Endothelial cell of coronary artery (primary cell): Measurements from ENCODE around the gene RECK. TPM values are rescaled to one million over a fixed set of nuclear protein-coding genes. Genes with fewer than 3 reads are reported as not detected.

Source experiments
- total RNA-seq: library from RNA; depleted of rRNA; stranded (reverse); fragments of >200 nt; gene quantifications from 2 replicates; pipeline ENCODE4 v1.2.3, GENCODE V29; 2014

Gene RECK, protein sequence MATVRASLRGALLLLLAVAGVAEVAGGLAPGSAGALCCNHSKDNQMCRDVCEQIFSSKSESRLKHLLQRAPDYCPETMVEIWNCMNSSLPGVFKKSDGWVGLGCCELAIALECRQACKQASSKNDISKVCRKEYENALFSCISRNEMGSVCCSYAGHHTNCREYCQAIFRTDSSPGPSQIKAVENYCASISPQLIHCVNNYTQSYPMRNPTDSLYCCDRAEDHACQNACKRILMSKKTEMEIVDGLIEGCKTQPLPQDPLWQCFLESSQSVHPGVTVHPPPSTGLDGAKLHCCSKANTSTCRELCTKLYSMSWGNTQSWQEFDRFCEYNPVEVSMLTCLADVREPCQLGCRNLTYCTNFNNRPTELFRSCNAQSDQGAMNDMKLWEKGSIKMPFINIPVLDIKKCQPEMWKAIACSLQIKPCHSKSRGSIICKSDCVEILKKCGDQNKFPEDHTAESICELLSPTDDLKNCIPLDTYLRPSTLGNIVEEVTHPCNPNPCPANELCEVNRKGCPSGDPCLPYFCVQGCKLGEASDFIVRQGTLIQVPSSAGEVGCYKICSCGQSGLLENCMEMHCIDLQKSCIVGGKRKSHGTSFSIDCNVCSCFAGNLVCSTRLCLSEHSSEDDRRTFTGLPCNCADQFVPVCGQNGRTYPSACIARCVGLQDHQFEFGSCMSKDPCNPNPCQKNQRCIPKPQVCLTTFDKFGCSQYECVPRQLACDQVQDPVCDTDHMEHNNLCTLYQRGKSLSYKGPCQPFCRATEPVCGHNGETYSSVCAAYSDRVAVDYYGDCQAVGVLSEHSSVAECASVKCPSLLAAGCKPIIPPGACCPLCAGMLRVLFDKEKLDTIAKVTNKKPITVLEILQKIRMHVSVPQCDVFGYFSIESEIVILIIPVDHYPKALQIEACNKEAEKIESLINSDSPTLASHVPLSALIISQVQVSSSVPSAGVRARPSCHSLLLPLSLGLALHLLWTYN
- 10.1 and 24.8 TPM in 2 replicates for total RNA-seq

DNA sequence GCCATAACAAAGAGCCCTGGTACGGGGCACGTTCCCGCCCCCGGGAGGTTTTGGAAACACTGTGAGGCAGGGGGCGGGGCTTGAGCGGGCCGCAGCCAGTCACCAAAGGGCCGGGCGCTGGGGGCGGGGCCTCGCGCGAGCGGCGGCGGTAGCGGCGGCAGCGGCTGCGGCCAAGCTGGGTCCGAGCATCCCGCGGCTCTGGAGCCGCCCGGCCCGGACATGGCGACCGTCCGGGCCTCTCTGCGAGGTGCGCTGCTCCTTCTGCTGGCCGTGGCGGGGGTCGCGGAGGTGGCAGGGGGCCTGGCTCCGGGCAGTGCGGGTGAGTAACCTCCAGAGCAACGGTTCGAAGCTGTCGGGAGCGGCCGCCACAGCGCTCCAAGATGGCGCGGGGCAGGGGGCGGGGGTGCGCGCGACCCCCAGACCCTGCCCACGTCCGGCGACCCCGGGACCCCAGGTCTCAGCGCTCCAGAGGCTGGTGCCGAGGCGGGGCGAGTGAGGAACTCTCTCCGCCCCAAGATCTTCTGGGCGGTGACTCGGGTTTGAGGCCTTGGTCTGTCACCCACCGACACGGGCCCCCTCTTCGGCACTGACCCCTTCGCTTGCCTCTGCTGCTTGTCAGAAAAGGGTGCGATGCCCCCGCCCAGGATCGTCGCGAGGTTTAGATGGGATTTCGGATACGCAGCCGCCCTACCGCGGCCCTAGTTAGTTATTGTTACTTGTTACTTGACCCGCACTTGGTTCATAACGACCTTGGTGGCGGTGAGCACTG, at the start of gene RECK:
RECK (plus strand) TSS at position 134 of the 769 bp plus-strand sequence; CDS start at position 220, 86 bp downstream.

DNA sequence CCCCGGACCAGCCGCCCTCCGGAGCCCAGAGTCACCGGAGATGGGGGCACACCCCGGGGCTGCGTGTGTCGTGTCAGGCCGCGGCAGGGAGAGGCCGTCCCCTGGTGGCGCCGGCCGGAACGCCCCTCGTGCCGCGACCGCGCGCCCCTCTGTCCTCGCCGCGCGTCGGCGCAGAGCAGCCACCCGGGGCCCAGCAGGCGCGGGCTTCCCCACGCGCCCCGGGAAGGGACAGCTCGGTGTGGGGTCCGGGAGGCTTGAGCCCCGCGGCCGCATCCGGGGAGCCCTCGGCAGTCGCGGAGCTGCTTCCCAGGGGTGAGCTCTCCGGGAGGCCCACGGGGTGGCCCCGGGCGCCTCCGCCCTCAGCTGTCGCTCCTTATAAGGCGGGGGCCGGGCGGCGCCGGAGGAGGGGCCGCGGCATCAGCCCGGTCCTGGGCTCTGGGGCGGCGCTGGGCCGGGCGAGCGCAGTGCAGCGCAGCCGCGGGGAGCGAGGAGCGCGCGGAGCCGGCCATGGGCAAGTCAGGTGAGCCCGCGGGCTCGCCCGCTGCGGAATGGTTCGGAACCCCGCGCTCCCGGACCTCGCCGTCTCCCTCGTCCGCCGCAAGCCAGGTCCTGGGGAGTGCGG, 99.7 kb downstream of the RECK start, which contains the start of gene GLIPR2:
GLIPR2 (plus strand) TSS at position 462 of the 622 bp plus-strand sequence; CDS start at position 508, 46 bp downstream.

DNA sequence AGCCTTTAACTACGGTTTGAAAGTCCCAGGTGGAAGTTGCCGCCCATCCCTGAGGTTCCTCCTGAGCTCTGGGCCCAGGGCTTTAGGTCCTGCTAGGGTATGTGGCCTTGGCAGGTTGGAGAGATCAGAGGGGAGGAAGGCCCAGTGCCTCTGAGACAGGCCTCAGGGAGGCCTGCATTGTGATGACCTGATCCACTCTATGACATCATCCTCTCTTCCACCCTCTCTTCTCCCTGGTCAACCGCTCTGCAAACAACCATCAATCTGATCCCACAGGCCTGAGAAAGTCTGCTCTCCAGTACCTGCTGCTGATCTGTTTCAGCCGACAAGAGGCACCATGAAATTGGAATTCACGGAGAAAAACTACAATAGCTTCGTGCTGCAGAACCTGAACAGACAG, 132.5 kb downstream of the RECK start, which contains the start of gene CCIN:
CCIN (plus strand) TSS at position 223 of the 400 bp plus-strand sequence; CDS start at position 338, 115 bp downstream.

Other genes starting within 250 kb of the RECK start
- 6.2 and 14.1 TPM in 2 replicates for gene NPR2, start 245.3 kb upstream of the RECK start, total RNA-seq
- gene SPAG8, start 224.7 kb upstream of the RECK start, total RNA-seq: 0.19 and 0.27 TPM in 2 replicates
- 18.4 and 21.7 TPM in 2 replicates for gene HINT2, start 221.9 kb upstream of the RECK start, total RNA-seq
- gene FAM221B, start 208.2 kb upstream of the RECK start, total RNA-seq: not detected in 2 replicates
- 0.09 and 1.1 TPM in 2 replicates for gene TMEM8B, start 207.7 kb upstream of the RECK start, total RNA-seq
- gene OR13J1, start 166.5 kb upstream of the RECK start, total RNA-seq: not detected in 2 replicates
- gene HRCT1, start 130.7 kb upstream of the RECK start, total RNA-seq: 0.56 and 3.7 TPM in 2 replicates
- 10.4 and 12.7 TPM in 2 replicates for gene SPAAR, start 127.4 kb upstream of the RECK start, total RNA-seq
- gene OR2S2, start 78.8 kb upstream of the RECK start, total RNA-seq: not detected in 2 replicates
- gene GLIPR2, start 99.8 kb downstream of the RECK start, total RNA-seq: 44.6 and 45.4 TPM in 2 replicates
- 1.9 and 4.4 TPM in 2 replicates for gene CCIN, start 132.5 kb downstream of the RECK start, total RNA-seq
- 263 and 303 TPM in 2 replicates for gene CLTA, start 154.0 kb downstream of the RECK start, total RNA-seq
- 7.4 and 11.6 TPM in 2 replicates for gene GNE, start 221.5 kb downstream of the RECK start, total RNA-seq